Ovary (tissue), 9 donors: Measurements from ENCODE around the gene MYOG. TPM values are rescaled to one million over a fixed set of nuclear protein-coding genes. Genes with fewer than 3 reads are reported as not detected.

ENCODE experiments used
- DNase-seq, 5 donors: peaks; one replicate each; pipeline ENCODE4 v3.0.0-alpha.2; 2019 to 2020
- H3K27ac ChIP-seq, 2 donors: fragments of 200-600 bp; one replicate each; pipeline versions ENCODE4 v1.5.1 to v1.8.0; 2019 to 2022
- H3K27me3 ChIP-seq: fragments of 200-600 bp; one replicate; pipeline ENCODE4 v1.8.0; 2022
- H3K36me3 ChIP-seq: fragments of 200-600 bp; sonication (generic); one replicate; pipeline ENCODE4 v1.5.1; 2019
- H3K4me1 ChIP-seq: one replicate; pipeline ENCODE4 v1.8.1; 2013; ENCODE audit warnings: mild to moderate bottlenecking, moderate library complexity; ENCODE audit not compliant: insufficient read depth
- H3K4me3 ChIP-seq: fragments of 200-600 bp; sonication (generic); one replicate; pipeline ENCODE4 v1.5.1; 2017
- H3K9me3 ChIP-seq, 2 donors: fragments of 200-600 bp in 1 of 2; sonication (generic) in 1 of 2; one replicate each; pipeline versions ENCODE4 v1.5.1 to v1.8.1; 2013 to 2019; ENCODE audit warnings: mild to moderate bottlenecking in 1 of 2, moderate library complexity in 1 of 2
- EP300 ChIP-seq: sonication (generic); formaldehyde crosslinking; IDR thresholded peaks from one replicate; pipeline ENCODE4 v1.6.1; 2017; ENCODE audit warnings: antibody characterized with exemption
- POLR2A ChIP-seq: fragments of 450-650 bp; IDR thresholded peaks from one replicate; pipeline ENCODE4 v1.6.1; 2017; ENCODE audit warnings: antibody characterized with exemption, mild to moderate bottlenecking, moderate library complexity
- WGBS, 3 donors: extraction: QIAGEN DNeasy Blood & Tissue Kit in 1 of 3; methylation state at CpG; one replicate each; pipeline versions ENCODE4 v1.1.5 to v1.1.7; 2013 to 2017; 5-methylcytosine and 5-hydroxymethylcytosine counted together
- intact Hi-C, 4 donors: fragments of 100-400 bp; cut with DNase I; formaldehyde crosslinking; loops; one replicate each; pipeline versions ENCODE4 v1.11.0 to v1.15.1; 2022 to 2023
- polyA plus RNA-seq, 2 donors: library from polyadenylated mRNA; stranded (reverse); fragments of 200-250 nt in 1 of 2; fragments of 350-450 nt in 1 of 2; fragmentation: Illumina TruSeq in 1 of 2; extraction: RNeasy Lipid Tissue Mini Kit (QIAGEN cat#74804) in 1 of 2; gene quantifications; one replicate each; pipeline ENCODE4 v1.2.3, GENCODE V29; 2013 to 2014
- total RNA-seq, 7 donors: library from RNA; depleted of rRNA in 2 of 7; stranded (reverse); fragments of >200 nt in 2 of 7; fragmentation: NEBNext Ultra II Directional in 3 of 7; extraction: Animal tissue kit (Norgen Biotek cat#: 25700) in 3 of 7; gene quantifications; one replicate each; pipeline versions ENCODE4 v1.1.0 to v1.2.4, GENCODE V29; 2016 to 2023
- TF ChIP-seq, protein P1 (sequence below), 3 donors: fragments of 450-650 bp in 2 of 3; fragments of 200-600 bp in 1 of 3; IDR thresholded peaks; one replicate each; pipeline versions ENCODE4 v1.5.1 to v1.8.0; 2016 to 2022; ENCODE audit warnings: antibody characterized with exemption in 3 of 3, mild to moderate bottlenecking in 1 of 3
- donor health status: DM: no; HTN: no; CAD: no; lungs with moderate emphysema.
- donor health status: DM: no; HTN: no; CAD: no.
- donor health status: Bipolar disorder and iron deficiency.
- donor health status: DM: yes; HTN: yes; CAD: no.
- donor health status: DM: no; HTN: no; CAD: no.
- donor health status: DM: yes; HTN: yes; CAD: no.

MYOG gene
- total and polyA plus RNA-seq, 9 donors, result not detected

DNA sequence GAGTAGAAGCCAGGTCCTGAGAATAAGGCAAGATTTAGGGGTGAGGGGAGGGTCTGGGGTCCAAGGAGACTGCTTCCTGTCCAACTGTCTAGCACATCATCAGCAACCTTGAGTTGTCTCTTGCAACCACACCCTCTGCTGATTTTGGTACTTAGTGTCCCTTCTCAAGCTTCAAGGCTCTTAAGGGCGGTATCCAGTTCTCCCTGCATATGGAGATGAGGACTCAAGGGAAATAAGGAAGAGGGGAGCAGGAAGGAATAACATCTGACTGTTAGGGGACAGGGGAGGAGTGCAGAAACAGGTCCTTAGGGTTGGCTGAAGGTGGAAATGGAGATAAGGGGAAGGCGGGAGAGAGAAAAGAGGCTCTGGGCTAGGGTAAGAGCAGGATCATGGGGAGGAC, 12.3 kb downstream of the MYOG start:
- no peak for TF ChIP-seq POLR2A
- no peak for TF ChIP-seq EP300
- TF ChIP-seq, protein P1, sequence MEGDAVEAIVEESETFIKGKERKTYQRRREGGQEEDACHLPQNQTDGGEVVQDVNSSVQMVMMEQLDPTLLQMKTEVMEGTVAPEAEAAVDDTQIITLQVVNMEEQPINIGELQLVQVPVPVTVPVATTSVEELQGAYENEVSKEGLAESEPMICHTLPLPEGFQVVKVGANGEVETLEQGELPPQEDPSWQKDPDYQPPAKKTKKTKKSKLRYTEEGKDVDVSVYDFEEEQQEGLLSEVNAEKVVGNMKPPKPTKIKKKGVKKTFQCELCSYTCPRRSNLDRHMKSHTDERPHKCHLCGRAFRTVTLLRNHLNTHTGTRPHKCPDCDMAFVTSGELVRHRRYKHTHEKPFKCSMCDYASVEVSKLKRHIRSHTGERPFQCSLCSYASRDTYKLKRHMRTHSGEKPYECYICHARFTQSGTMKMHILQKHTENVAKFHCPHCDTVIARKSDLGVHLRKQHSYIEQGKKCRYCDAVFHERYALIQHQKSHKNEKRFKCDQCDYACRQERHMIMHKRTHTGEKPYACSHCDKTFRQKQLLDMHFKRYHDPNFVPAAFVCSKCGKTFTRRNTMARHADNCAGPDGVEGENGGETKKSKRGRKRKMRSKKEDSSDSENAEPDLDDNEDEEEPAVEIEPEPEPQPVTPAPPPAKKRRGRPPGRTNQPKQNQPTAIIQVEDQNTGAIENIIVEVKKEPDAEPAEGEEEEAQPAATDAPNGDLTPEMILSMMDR (IDR thresholded peaks at IDR 0.05), result no peak
- WGBS, 3 donors, result 89 to 95% (median 95%) methylated on average over 2 of the region's 2 CpGs

DNA sequence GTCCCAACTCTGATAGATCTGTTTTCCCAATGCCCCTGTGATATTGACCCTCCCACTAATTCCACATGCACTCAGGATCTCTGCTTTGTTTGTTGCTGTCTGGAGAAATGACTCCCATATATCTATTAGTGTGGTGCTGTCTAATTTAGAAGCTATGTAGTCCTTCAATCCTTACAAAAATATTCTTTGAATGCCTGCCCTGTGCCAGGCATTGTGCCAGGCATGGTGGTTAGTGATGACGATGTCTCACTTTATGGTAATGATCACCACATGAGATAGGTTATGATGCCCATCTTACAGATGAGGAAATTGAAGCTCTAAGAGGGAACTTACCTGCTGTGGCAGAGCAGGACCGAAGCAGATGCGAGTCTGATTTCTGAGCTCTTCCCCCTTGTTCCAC, 12.9 kb downstream of the MYOG start:
- Histone ChIP-seq H3K4me1 (peaks cover 4% of the 10 kb centered on the region), H3K27me3 (no peaks in the 10 kb centered on the region), H3K4me3 (no peak overlapping the region), H3K27ac (no peak overlapping the region), H3K36me3 (no peaks in the 10 kb centered on the region), H3K9me3 (no peaks in the 10 kb centered on the region)
- TF ChIP-seq EP300 (no peak), POLR2A (no peak)
- TF ChIP-seq, protein P1 (IDR thresholded peaks at IDR 0.05), result no peak
- no peak for DNase-seq
- WGBS, 3 donors, result 87 to 89% (median 88%) methylated on average over 3 of the region's 3 CpGs
- intact Hi-C loops, result no loop called here

More for the DNA sequence above, 12.3 kb downstream of the MYOG start:
- no peak overlapping the region for H3K4me3 ChIP-seq
- H3K4me1 ChIP-seq, result peaks cover 4% of the 10 kb centered on the region
- no peaks in the 10 kb centered on the region for H3K27me3 ChIP-seq
- H3K36me3 ChIP-seq, result no peaks in the 10 kb centered on the region
- DNase-seq, result no peak
- H3K27ac ChIP-seq, result no peak overlapping the region
- intact Hi-C loops, result no loop called here
- H3K9me3 ChIP-seq, result no peaks in the 10 kb centered on the region

DNA sequence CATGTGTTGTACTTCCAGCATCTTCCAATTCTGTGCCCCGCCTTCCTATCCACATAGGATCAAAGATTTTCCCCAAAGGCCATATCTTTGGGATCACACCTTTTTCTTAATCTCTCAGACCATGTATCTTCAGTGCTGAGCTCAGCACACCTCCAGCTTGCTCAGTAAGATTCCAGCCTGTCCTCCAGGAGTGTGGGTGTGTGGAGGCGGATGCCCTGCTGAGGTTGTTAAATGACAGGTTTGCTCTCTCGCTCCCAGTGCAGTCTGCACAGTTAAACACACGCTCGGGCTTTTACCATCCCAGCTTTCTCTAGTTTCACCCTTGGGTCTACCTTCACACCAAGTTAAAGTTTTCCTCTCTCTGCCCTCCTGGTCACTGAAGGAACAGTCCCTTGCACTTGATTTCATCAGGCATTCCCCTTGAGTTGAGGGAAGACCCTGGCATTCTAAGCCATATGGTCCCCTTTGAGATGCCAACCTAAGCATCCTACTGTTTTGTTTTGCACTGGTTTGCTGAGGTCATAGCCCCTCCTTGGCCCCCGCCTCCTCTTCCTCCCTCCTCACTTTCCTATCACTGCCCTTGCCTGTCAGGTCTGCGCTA, 13.7 kb downstream of the MYOG start:
- TF ChIP-seq POLR2A, result no peak
- TF ChIP-seq, protein P1 (IDR thresholded peaks at IDR 0.05), result no peak
- no peak for TF ChIP-seq EP300
- Histone ChIP-seq H3K36me3 (no peaks in the 10 kb centered on the region), H3K27ac (no peak overlapping the region), H3K9me3 (no peaks in the 10 kb centered on the region), H3K4me3 (no peak overlapping the region), H3K27me3 (no peaks in the 10 kb centered on the region), H3K4me1 (peaks cover 4% of the 10 kb centered on the region)
- intact Hi-C loops, result no loop called here
- WGBS, 3 donors, result 91 to 94% (median 93%) methylated on average over 7 of the region's 7 CpGs
- no peak for DNase-seq

DNA sequence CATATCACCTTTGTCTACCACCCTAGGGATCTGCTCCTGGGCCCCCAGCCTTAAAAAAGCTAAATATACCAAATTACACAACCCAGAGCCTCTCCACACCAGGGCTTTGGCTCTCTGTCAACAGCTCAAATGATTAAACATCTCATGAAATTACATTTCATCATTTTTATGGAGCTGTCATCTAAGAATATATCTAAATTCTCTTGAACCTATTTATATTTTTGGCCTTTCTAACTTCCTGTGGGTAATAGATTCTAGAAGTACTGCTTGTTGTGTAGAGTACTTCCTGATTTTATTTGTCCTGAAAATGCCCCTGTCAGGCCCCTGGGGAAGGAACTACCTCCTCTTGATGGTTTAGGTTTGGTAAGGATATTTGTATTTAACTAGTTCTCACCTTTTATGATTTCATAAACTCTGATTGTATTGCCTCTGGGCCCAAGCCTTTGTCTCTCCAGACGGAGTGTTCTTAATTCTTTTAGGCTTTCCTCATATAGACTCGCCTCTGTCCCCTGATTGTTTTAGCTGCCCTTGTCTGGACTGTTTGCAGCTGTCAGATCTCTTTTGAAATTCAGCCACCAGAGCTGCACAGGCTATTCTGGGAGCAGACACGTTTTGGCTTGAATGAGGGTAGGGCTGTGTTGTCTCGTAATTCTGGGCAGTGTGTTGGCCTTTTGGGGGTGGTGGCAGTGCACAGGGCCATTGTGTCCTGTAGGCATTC, 16.6 kb downstream of the MYOG start:
- no peak for TF ChIP-seq POLR2A
- no peak for DNase-seq
- intact Hi-C loops, result no loop called here
- Histone ChIP-seq H3K36me3 (no peaks in the 10 kb centered on the region), H3K4me3 (no peak overlapping the region), H3K27me3 (no peaks in the 10 kb centered on the region), H3K27ac (no peak overlapping the region), H3K9me3 (no peaks in the 10 kb centered on the region), H3K4me1 (peaks cover 2% of the 10 kb centered on the region)
- 6 to 16% (median 12%) methylated on average over 4 of the region's 4 CpGs for WGBS, 3 donors

DNA sequence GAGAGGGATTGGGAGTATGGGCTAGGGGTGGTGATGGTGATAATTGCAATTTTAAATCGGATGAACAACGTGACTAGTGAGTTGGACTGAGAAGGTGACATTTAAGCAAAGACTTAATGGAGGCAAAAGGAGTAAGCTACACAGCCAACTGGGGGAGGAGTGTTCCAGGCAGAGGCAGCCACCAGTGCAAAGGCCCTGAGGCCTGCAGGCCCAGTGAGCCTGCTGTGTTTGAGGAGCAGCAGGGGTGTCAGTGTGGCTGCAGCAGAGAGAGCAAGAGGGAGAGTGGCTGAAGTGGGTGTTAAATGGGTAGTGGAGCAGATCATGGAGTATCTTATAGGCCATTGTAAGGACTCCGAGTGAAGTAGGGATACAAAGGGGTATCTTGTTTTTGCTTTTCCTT, 18.8 kb downstream of the MYOG start:
- intact Hi-C loops, result no loop called here
- no peak overlapping the region for H3K27ac ChIP-seq
- no peaks in the 10 kb centered on the region for H3K27me3 ChIP-seq
- H3K4me3 ChIP-seq, result no peak overlapping the region
- WGBS, 3 donors, result 93 to 98% (median 94%) methylated on average over 3 of the region's 3 CpGs
- DNase-seq, result no peak
- no peaks in the 10 kb centered on the region for H3K9me3 ChIP-seq
- TF ChIP-seq POLR2A (no peak), EP300 (no peak)
- TF ChIP-seq, protein P1 (IDR thresholded peaks at IDR 0.05), result no peak
- H3K4me1 ChIP-seq, result peaks cover 2% of the 10 kb centered on the region
- H3K36me3 ChIP-seq, result no peaks in the 10 kb centered on the region
